ENCODE data around the gene RAPGEF5.
A peak's percentile ranks its signal among the peaks of the same experiment; 100 is the strongest.

The RAPGEF5 gene

GRCh38 chr7:22185559-22185958, 171.4 kb downstream of the RAPGEF5 start:
- Histone ChIP-seq H3K9me3 (ENCODE audit: insufficient read depth, low read length) (peaks cover under 1% of the 10 kb centered on the region; the same call in 1 of the 2 replicates), H3K9ac (ENCODE audit: insufficient read length, low read depth) (no peak overlapping the region), H3K4me1 (ENCODE audit: insufficient read depth, insufficient read length) (no peaks in the 10 kb centered on the region), H3K36me3 (ENCODE audit: insufficient read depth, insufficient read length, low read length) (no peaks in the 10 kb centered on the region), H3K4me3 (ENCODE audit: insufficient read length, low read depth) (no peak overlapping the region), H3K27me3 (ENCODE audit: insufficient read depth, insufficient read length) (no peaks in the 10 kb centered on the region)
- TF ChIP-seq ZNF274 (IDR thresholded peaks at IDR 0.05; ENCODE audit: low read depth, low read length) (no peak), YY1 (IDR thresholded peaks at IDR 0.05; ENCODE audit: insufficient read depth, insufficient read length) (no peak), SUZ12 (IDR thresholded peaks at IDR 0.05; ENCODE audit: extremely low read depth, insufficient read depth, insufficient read length) (no peak)
- DNase-seq (ENCODE audit: low read depth, low spot score) = no peak

GRCh38 chr7:22184549-22185199, 172.3 kb downstream of the RAPGEF5 start:
- Histone ChIP-seq H3K36me3 (ENCODE audit: insufficient read depth, insufficient read length, low read length) (no peaks in the 10 kb centered on the region), H3K4me3 (ENCODE audit: insufficient read length, low read depth) (no peak overlapping the region), H3K9me3 (ENCODE audit: insufficient read depth, low read length) (peaks cover 9% of the 10 kb centered on the region), H3K4me1 (ENCODE audit: insufficient read depth, insufficient read length) (no peaks in the 10 kb centered on the region), H3K27me3 (ENCODE audit: insufficient read depth, insufficient read length) (no peaks in the 10 kb centered on the region), H3K9ac (ENCODE audit: insufficient read length, low read depth) (no peak overlapping the region)
- DNase-seq (ENCODE audit: low read depth, low spot score) = peak; percentile 90
- no peak for TF ChIP-seq SUZ12 (IDR thresholded peaks at IDR 0.05; ENCODE audit: extremely low read depth, insufficient read depth, insufficient read length)
- no peak for TF ChIP-seq ZNF274 (IDR thresholded peaks at IDR 0.05; ENCODE audit: low read depth, low read length)
- no peak for TF ChIP-seq YY1 (IDR thresholded peaks at IDR 0.05; ENCODE audit: insufficient read depth, insufficient read length)

GRCh38 chr7:22183522-22184280, 173.3 kb downstream of the RAPGEF5 start:
- Histone ChIP-seq H3K4me3 (ENCODE audit: insufficient read length, low read depth) (no peak overlapping the region), H3K36me3 (ENCODE audit: insufficient read depth, insufficient read length, low read length) (no peaks in the 10 kb centered on the region), H3K4me1 (ENCODE audit: insufficient read depth, insufficient read length) (no peaks in the 10 kb centered on the region), H3K27me3 (ENCODE audit: insufficient read depth, insufficient read length) (no peaks in the 10 kb centered on the region), H3K9ac (ENCODE audit: insufficient read length, low read depth) (no peak overlapping the region), H3K9me3 (ENCODE audit: insufficient read depth, low read length) (peaks cover 14% of the 10 kb centered on the region)
- TF ChIP-seq ZNF274 (IDR thresholded peaks at IDR 0.05; ENCODE audit: low read depth, low read length) (no peak), YY1 (IDR thresholded peaks at IDR 0.05; ENCODE audit: insufficient read depth, insufficient read length) (no peak), SUZ12 (IDR thresholded peaks at IDR 0.05; ENCODE audit: extremely low read depth, insufficient read depth, insufficient read length) (no peak)
- DNase-seq (ENCODE audit: low read depth, low spot score) = no peak

GRCh38 chr7:22182149-22182548, 174.8 kb downstream of the RAPGEF5 start:
- H3K9me3 ChIP-seq (ENCODE audit: insufficient read depth, low read length) = peaks cover 14% of the 10 kb centered on the region

GRCh38 chr7:22181663-22182062, 175.3 kb downstream of the RAPGEF5 start:
- Histone ChIP-seq H3K36me3 (ENCODE audit: insufficient read depth, insufficient read length, low read length) (no peaks in the 10 kb centered on the region), H3K4me1 (ENCODE audit: insufficient read depth, insufficient read length) (no peaks in the 10 kb centered on the region), H3K27me3 (ENCODE audit: insufficient read depth, insufficient read length) (no peaks in the 10 kb centered on the region), H3K4me3 (ENCODE audit: insufficient read length, low read depth) (no peak overlapping the region), H3K9me3 (ENCODE audit: insufficient read depth, low read length) (peaks cover 14% of the 10 kb centered on the region), H3K9ac (ENCODE audit: insufficient read length, low read depth) (no peak overlapping the region)
- no peak for DNase-seq (ENCODE audit: low read depth, low spot score)
- TF ChIP-seq SUZ12 (IDR thresholded peaks at IDR 0.05; ENCODE audit: extremely low read depth, insufficient read depth, insufficient read length) = no peak
- TF ChIP-seq YY1 (IDR thresholded peaks at IDR 0.05; ENCODE audit: insufficient read depth, insufficient read length) = no peak
- no peak for TF ChIP-seq ZNF274 (IDR thresholded peaks at IDR 0.05; ENCODE audit: low read depth, low read length)

More at GRCh38 chr7:22182149-22182548, 174.8 kb downstream of the RAPGEF5 start:
- DNase-seq (ENCODE audit: low read depth, low spot score) = no peak
- no peak overlapping the region for H3K4me3 ChIP-seq (ENCODE audit: insufficient read length, low read depth)
- H3K27me3 ChIP-seq (ENCODE audit: insufficient read depth, insufficient read length) = no peaks in the 10 kb centered on the region
- H3K36me3 ChIP-seq (ENCODE audit: insufficient read depth, insufficient read length, low read length) = no peaks in the 10 kb centered on the region
- TF ChIP-seq SUZ12 (IDR thresholded peaks at IDR 0.05; ENCODE audit: extremely low read depth, insufficient read depth, insufficient read length) (no peak), YY1 (IDR thresholded peaks at IDR 0.05; ENCODE audit: insufficient read depth, insufficient read length) (no peak), ZNF274 (IDR thresholded peaks at IDR 0.05; ENCODE audit: low read depth, low read length) (no peak)
- no peaks in the 10 kb centered on the region for H3K4me1 ChIP-seq (ENCODE audit: insufficient read depth, insufficient read length)
- no peak overlapping the region for H3K9ac ChIP-seq (ENCODE audit: insufficient read length, low read depth)

- Histone ChIP-seq H3K4me1 (ENCODE audit: insufficient read depth, insufficient read length) (no peaks in the 10 kb centered on the region), H3K27me3 (ENCODE audit: insufficient read depth, insufficient read length) (no peaks in the 10 kb centered on the region), H3K4me3 (ENCODE audit: insufficient read length, low read depth) (no peak overlapping the region), H3K9ac (ENCODE audit: insufficient read length, low read depth) (no peak overlapping the region), H3K9me3 (ENCODE audit: insufficient read depth, low read length) (peaks cover 14% of the 10 kb centered on the region), H3K36me3 (ENCODE audit: insufficient read depth, insufficient read length, low read length) (no peaks in the 10 kb centered on the region)
- TF ChIP-seq YY1 (IDR thresholded peaks at IDR 0.05; ENCODE audit: insufficient read depth, insufficient read length) (no peak), SUZ12 (IDR thresholded peaks at IDR 0.05; ENCODE audit: extremely low read depth, insufficient read depth, insufficient read length) (no peak), ZNF274 (IDR thresholded peaks at IDR 0.05; ENCODE audit: low read depth, low read length) (no peak)
- DNase-seq (ENCODE audit: low read depth, low spot score) = no peak
These were observed 177.5 kb downstream of the RAPGEF5 start for GRCh38 chr7:22179442-22179879.

GRCh38 chr7:22178735-22179134, 178.2 kb downstream of the RAPGEF5 start:
- H3K4me1 ChIP-seq (ENCODE audit: insufficient read depth, insufficient read length) = no peaks in the 10 kb centered on the region
- no peaks in the 10 kb centered on the region for H3K27me3 ChIP-seq (ENCODE audit: insufficient read depth, insufficient read length)
- TF ChIP-seq ZNF274 (IDR thresholded peaks at IDR 0.05; ENCODE audit: low read depth, low read length) = no peak
- H3K9ac ChIP-seq (ENCODE audit: insufficient read length, low read depth) = no peak overlapping the region
- no peak overlapping the region for H3K4me3 ChIP-seq (ENCODE audit: insufficient read length, low read depth)
- peaks cover 14% of the 10 kb centered on the region for H3K9me3 ChIP-seq (ENCODE audit: insufficient read depth, low read length)
- peak; percentile 36 for DNase-seq (ENCODE audit: low read depth, low spot score)
- H3K36me3 ChIP-seq (ENCODE audit: insufficient read depth, insufficient read length, low read length) = no peaks in the 10 kb centered on the region

All from NT2/D1 (cell line).